AG10803 (cell line): ENCODE data around the gene CLIP3.

Experiments used
- DNase-seq: peaks from one replicate; pipeline ENCODE4 v3.0.0; 2010; ENCODE audit warnings: low read depth
- H3K4me3 ChIP-seq: 2 replicates; pipeline ENCODE4 v1.5.1; 2011; ENCODE audit warnings: mild to moderate bottlenecking, low read length, control low read depth
- TF ChIP-seq, protein P1 (sequence below): conservative IDR thresholded peaks from 2 replicates; pipeline ENCODE4 v1.5.1; 2011; ENCODE audit warnings: mild to moderate bottlenecking, low read length, control low read depth, inconsistent platforms

CLIP3 gene

DNA sequence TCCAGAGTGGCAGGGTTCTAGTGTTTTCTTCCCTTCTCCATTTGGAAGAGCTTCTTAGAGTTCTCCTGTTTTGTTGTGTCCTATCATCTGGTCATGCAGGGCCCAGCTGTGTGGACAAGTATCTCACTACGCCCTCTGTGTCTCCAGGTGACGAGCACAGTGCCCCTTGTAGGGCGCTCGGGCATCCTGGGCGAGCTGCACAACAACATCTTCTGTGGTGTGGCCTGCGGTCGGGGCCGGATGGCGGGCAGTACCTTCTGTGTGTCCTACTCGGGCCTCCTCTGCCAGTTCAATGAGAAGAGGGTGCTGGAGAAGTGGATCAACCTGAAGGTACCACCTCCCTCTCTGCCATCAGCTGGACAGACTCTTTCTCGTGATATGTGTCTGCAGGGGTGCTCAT, 35.0 kb upstream of the CLIP3 start:
- H3K4me3 ChIP-seq, result no peak overlapping the region
- TF ChIP-seq, protein P1, sequence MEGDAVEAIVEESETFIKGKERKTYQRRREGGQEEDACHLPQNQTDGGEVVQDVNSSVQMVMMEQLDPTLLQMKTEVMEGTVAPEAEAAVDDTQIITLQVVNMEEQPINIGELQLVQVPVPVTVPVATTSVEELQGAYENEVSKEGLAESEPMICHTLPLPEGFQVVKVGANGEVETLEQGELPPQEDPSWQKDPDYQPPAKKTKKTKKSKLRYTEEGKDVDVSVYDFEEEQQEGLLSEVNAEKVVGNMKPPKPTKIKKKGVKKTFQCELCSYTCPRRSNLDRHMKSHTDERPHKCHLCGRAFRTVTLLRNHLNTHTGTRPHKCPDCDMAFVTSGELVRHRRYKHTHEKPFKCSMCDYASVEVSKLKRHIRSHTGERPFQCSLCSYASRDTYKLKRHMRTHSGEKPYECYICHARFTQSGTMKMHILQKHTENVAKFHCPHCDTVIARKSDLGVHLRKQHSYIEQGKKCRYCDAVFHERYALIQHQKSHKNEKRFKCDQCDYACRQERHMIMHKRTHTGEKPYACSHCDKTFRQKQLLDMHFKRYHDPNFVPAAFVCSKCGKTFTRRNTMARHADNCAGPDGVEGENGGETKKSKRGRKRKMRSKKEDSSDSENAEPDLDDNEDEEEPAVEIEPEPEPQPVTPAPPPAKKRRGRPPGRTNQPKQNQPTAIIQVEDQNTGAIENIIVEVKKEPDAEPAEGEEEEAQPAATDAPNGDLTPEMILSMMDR, result no peak
- no peak for DNase-seq

DNA sequence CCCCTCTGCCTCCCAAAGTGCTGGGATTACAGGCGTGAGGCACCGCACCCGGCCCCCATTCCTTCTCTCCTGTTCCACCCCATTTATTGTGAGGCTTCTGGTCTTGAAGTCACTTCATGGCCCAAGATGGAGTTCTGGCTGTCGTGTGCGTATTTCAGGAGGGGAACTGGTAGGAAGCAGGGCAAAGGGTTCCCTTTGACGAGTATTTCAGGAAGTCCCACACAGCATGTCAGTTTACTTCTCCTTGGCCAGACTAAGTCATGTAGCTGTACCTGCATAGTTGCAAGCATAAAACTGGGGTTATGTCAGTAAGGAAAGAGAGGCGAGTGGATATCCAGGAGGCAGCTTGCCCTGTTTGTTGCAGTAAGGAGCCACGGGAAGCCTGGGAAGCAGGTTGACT, 32.2 kb upstream of the CLIP3 start:
- DNase-seq, result no peak
- no peak overlapping the region for H3K4me3 ChIP-seq
- TF ChIP-seq, protein P1, result no peak

DNA sequence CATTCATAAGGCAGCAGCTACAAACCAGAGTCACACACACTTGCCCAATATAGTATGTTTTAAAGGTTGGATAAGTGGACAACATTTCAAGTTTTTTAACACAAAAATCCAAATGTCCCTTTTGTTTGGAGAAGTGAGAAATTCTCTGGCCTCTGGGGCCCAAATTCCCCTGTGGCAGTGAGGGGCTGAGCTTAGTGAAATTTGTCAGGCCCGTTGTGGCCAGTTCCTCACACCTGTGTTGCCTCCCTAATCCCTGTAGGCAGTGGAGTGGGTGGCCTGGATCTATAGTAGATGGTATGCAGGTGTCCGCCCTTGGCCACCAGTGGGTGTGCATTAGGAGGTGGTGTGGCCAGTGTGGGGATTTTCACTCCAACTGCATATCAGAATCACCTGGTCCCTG, 28.7 kb upstream of the CLIP3 start:
- no peak for DNase-seq
- TF ChIP-seq, protein P1, result no peak
- H3K4me3 ChIP-seq, result no peak overlapping the region

DNA sequence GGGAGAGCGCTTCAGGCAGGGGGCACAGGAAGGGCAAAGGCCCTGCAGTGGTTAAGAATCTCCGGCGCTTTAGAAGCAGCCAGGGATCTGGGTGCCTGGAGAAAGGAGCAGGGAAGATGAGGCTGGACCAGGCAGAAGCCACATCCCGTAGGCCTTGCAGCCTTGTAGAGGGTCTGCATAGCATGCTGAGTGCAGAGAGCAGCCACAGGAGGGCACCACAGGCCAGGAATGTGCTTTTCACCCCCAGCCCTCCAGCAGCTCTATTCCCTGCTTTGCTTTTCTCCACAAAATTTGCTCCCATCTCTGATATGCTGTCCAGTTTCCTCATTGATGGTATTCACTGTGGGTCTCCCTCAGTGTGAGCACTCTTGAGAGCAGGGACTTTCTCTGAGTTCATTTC, 27.8 kb upstream of the CLIP3 start:
- DNase-seq, result peak; percentile 59

DNA sequence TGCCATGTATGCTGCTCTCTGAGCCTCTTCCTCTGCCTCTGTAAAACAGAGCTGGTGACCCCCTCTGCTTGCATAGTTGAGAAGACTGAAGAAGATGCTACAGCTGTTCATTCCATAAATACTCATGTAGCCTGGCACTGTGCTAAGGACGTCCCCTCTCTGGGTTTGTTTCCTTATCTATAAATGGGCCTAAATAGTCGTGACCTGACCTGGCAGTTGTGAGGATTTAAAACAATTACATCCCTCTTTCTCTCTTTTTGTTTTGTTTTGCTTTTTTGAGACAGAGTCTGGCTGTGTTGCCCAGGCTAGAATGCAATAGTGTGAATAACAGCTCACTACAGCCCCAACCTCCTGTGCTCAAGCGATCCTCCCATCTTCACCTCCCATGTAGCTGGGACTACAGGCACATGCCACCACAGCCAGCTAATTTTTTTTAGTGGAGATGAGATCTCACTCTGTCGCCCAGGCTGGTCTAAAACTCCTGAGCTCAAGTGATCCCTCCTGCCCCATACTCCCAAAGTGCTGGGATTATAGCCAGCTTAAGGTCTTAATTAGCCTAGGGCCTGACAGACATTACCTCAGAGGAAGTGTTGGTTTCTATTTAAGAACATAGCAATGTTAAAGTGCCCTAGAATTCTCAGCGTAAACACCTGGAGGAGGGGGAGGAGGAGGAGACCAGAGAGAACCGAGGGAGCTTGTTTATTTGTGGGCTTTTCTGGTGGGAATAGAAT, 26.7 kb upstream of the CLIP3 start:
- TF ChIP-seq, protein P1, result no peak
- DNase-seq, result no peak
- no peak overlapping the region for H3K4me3 ChIP-seq

More for the DNA sequence above, 27.8 kb upstream of the CLIP3 start:
- TF ChIP-seq, protein P1, result peak; percentile 74
- H3K4me3 ChIP-seq, result no peak overlapping the region

DNA sequence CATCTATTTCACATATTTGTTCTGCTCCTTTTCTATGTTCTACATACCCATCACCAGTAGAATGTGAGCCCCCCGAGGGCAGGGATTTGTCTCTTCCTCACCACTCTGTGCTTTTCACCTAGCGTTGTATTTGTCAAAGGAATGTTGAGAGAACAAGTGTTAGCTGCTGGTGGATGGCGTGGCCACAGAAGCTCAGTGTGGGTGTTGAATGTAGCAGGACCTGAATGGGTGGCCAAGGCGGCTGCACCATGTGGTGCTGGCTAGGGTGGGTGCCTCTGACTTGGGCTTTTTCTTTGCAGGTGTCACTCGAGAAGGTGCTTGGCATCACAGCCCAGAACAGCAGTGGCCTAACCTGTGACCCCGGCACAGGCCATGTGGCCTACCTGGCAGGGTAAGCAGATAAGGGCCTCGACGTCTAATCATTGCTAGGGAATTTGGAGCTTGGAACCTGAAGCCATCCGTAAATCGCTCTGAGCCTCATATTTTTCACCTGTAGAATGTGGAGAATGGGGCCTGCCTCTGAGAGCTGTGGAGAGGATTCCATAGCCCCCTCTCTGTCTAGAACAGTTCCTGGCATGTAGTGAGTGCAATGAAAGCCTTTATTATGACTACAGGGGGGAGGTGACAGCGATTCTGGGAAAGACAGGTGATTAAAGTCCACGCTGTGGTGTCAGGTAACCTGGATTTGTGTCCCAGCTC, 26.0 kb upstream of the CLIP3 start:
- TF ChIP-seq, protein P1, result no peak
- no peak for DNase-seq
- H3K4me3 ChIP-seq, result no peak overlapping the region
